ENCODE results near the gene TAL2.

Gene TAL2

GRCh38 chr9:105656131-105656921 is 5.9 kb upstream of the TAL2 start:
- TF ChIP-seq POLR2A (IDR thresholded peaks at IDR 0.05; ENCODE audit: low read length) (no peak), GATA1 (IDR thresholded peaks at IDR 0.05; ENCODE audit: low read depth, low read length) (no peak)
- DNase-seq: peak; percentile 34 to 42

GRCh38 chr9:105658351-105658750 is 3.9 kb upstream of the TAL2 start:
- no peak for DNase-seq
- no peak for TF ChIP-seq POLR2A (IDR thresholded peaks at IDR 0.05; ENCODE audit: low read length)
- no peak for TF ChIP-seq GATA1 (IDR thresholded peaks at IDR 0.05; ENCODE audit: low read depth, low read length)

- no peak for DNase-seq
- TF ChIP-seq GATA1 (IDR thresholded peaks at IDR 0.05; ENCODE audit: low read depth, low read length) (no peak), POLR2A (IDR thresholded peaks at IDR 0.05; ENCODE audit: low read length) (no peak)
Measured at GRCh38 chr9:105661011-105661410, 1.2 kb upstream of the TAL2 start.

GRCh38 chr9:105663914-105664313 is 1.7 kb downstream of the TAL2 start:
- no peak for DNase-seq
- TF ChIP-seq GATA1 (IDR thresholded peaks at IDR 0.05; ENCODE audit: low read depth, low read length) (no peak), POLR2A (IDR thresholded peaks at IDR 0.05; ENCODE audit: low read length) (no peak)

GRCh38 chr9:105667867-105668266 is 5.6 kb downstream of the TAL2 start:
- TF ChIP-seq POLR2A (IDR thresholded peaks at IDR 0.05; ENCODE audit: low read length) (no peak), GATA1 (IDR thresholded peaks at IDR 0.05; ENCODE audit: low read depth, low read length) (no peak)
- no peak for DNase-seq

GRCh38 chr9:105670315-105670714 is 8.1 kb downstream of the TAL2 start:
- no peak for DNase-seq
- no peak for TF ChIP-seq GATA1 (IDR thresholded peaks at IDR 0.05; ENCODE audit: low read depth, low read length)
- TF ChIP-seq POLR2A (IDR thresholded peaks at IDR 0.05; ENCODE audit: low read length): no peak

DNA sequence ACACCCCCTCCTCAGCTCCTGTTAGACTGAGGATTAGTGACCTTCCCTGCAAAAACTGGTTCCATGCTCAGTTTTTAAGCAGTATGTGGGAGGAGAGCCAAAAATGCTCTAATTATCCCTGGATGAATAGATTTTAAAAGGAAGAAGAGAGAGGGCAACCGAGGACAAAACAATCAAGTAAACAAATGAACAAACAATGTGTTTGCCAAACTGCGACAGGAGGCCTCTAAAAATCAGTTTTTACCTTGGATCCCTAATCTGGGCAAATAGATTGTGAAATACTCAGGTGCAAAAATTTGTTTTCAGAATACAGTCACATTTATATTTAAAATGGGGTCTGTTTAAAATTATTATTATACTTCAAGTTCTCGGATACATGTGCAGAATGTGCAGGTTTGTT is 8.5 kb downstream of the TAL2 start:
- DNase-seq: no peak
- no peak for TF ChIP-seq POLR2A (IDR thresholded peaks at IDR 0.05; ENCODE audit: low read length)
- no peak for TF ChIP-seq GATA1 (IDR thresholded peaks at IDR 0.05; ENCODE audit: low read depth, low read length)

- DNase-seq: no peak
- TF ChIP-seq GATA1 (IDR thresholded peaks at IDR 0.05; ENCODE audit: low read depth, low read length) (no peak), POLR2A (IDR thresholded peaks at IDR 0.05; ENCODE audit: low read length) (no peak)
Measured at GRCh38 chr9:105672711-105673234, 10.5 kb downstream of the TAL2 start.

GRCh38 chr9:105673850-105674387 is 11.7 kb downstream of the TAL2 start:
- TF ChIP-seq POLR2A (IDR thresholded peaks at IDR 0.05; ENCODE audit: low read length) (no peak), GATA1 (IDR thresholded peaks at IDR 0.05; ENCODE audit: low read depth, low read length) (no peak)

GRCh38 chr9:105676351-105676923 is 14.2 kb downstream of the TAL2 start:
- TF ChIP-seq POLR2A (IDR thresholded peaks at IDR 0.05; ENCODE audit: low read length): no peak
- no peak for TF ChIP-seq GATA1 (IDR thresholded peaks at IDR 0.05; ENCODE audit: low read depth, low read length)

More at GRCh38 chr9:105673850-105674387, 11.7 kb downstream of the TAL2 start:
- DNase-seq: no peak

DNA sequence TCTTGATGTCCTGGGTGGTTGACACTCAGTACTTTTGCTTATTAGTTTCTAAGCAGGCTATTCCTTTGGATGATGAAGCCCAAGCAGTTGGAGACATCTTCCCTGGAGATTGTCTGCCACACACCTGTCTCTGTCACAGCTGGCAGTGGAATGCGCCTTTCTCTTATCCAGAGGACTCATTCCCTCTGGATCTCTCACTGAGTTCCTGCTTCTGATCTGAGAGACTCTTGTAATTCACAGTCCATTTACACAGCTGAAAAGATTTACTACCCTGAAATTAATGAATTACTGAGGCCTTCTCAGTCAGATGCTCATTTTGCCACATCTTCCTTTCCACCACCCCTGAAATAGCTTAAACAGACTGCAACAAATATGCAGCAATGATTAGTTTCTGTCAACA is 15.9 kb downstream of the TAL2 start:
- no peak for TF ChIP-seq GATA1 (IDR thresholded peaks at IDR 0.05; ENCODE audit: low read depth, low read length)
- no peak for TF ChIP-seq POLR2A (IDR thresholded peaks at IDR 0.05; ENCODE audit: low read length)
- DNase-seq: no peak

More at GRCh38 chr9:105676351-105676923, 14.2 kb downstream of the TAL2 start:
- DNase-seq: peak; percentile 9 to 39

DNA sequence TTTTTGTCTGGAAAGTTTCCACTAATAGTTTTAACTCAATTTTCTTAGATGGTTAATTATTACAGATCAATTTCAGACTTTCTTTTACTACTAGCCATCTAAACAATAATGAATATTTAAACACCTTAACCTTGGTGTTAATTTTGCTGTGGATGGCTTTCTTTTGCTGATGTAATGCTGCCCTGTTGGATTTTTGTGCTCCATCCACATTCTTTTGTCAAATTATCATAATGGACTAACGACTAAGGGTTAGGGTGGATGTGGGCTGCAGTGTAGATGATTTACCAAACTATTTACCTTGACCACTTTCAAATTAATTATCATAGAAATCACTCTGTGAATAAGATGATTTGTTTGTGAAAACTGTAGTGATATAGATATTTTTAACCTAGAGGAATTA is 16.5 kb downstream of the TAL2 start:
- TF ChIP-seq GATA1 (IDR thresholded peaks at IDR 0.05; ENCODE audit: low read depth, low read length) (no peak), POLR2A (IDR thresholded peaks at IDR 0.05; ENCODE audit: low read length) (no peak)
- DNase-seq: no peak

- TF ChIP-seq POLR2A (IDR thresholded peaks at IDR 0.05; ENCODE audit: low read length) (no peak), GATA1 (IDR thresholded peaks at IDR 0.05; ENCODE audit: low read depth, low read length) (no peak)
- no peak for DNase-seq
Measured at GRCh38 chr9:105679257-105680022, 17.2 kb downstream of the TAL2 start.

DNA sequence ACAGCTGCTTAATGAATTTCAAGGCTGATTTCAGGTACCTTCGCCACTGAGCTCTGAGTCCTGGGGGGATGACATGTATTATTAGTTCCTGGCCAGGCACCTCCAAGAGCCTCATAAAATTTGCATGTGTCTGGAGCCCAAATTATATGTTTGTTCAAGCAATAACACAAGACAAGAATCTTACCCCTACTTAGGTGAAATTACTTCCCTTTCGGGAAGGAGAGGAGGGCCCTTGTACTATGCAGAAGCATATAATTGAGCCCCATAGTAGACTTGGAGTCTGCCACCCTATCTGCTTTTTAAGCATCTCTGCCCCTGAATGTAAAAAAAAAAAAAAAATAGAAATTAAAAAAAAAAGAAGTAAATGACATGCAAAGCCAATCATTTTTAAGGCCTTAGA is 19.1 kb downstream of the TAL2 start:
- TF ChIP-seq POLR2A (IDR thresholded peaks at IDR 0.05; ENCODE audit: low read length): no peak
- TF ChIP-seq GATA1 (IDR thresholded peaks at IDR 0.05; ENCODE audit: low read depth, low read length): no peak
- no peak for DNase-seq
